SK-N-MC (cell line): Measurements from ENCODE around the gene NLRC4.

Experiments used
- EZH2 ChIP-seq: fragments of 200-600 bp; sonication (generic); IDR thresholded peaks from one replicate; pipeline ENCODE4 v1.6.1; 2017; ENCODE audit warnings: antibody characterized with exemption
- FOXP2 ChIP-seq: optimal IDR thresholded peaks from 2 replicates; pipeline ENCODE3; 2011; ENCODE audit warnings: mild to moderate bottlenecking, moderate library complexity; ENCODE audit not compliant: insufficient read depth; ENCODE audit errors: extremely low read length, control extremely low read depth
- POLR2AphosphoS5 ChIP-seq: IDR thresholded peaks from 2 replicates; pipeline ENCODE4 v1.6.1; 2012; ENCODE audit warnings: mild to moderate bottlenecking, low read depth, low read length, borderline replicate concordance

- no peak for TF ChIP-seq FOXP2
- TF ChIP-seq EZH2 = no peak
- TF ChIP-seq POLR2AphosphoS5 = no peak
These were observed 35.1 kb downstream of the NLRC4 start for GRCh38 chr2:32229635-32230034.
